Measurements from ENCODE around the gene UNC13A.

Gene UNC13A

DNA sequence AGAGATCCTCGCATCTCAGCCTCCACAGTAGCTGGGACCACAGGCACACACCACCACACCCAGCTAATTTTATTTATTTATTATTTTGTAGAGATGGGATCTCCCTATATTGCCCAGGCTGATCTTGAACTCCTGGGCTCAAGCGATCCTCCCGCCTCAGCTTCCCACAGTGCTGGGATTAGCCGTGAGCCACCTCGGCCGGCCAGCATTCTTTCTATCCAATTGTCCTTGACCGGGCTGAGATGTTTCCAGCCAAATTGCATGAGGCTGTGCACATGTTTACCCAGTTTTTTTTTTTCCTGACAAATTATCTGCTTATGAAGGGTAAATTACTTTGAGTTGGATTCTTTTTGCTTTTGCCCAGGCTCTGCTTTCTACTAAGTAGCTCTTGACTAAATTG, 28.2 kb downstream of the UNC13A start:
- DNase-seq: no peak

DNA sequence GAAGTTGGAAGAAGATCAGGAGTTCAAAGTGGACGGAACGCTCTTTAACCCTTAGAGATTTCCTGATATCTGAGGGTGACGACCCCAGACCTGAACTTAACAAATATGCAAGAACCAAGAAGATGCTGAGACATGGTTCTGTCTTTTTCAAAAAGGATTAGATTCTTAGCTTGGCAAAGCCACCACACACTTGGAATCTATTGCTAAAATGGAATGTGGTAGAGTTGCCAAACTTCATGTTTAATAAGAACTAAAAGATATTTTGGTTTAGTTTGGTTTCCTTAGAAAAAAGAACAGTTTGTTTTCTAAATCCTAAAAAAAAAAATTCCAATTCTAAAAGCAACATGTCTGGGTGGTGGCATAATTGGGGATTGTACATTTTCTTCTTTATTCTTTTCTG, 29.5 kb downstream of the UNC13A start:
- no peak for DNase-seq

DNA sequence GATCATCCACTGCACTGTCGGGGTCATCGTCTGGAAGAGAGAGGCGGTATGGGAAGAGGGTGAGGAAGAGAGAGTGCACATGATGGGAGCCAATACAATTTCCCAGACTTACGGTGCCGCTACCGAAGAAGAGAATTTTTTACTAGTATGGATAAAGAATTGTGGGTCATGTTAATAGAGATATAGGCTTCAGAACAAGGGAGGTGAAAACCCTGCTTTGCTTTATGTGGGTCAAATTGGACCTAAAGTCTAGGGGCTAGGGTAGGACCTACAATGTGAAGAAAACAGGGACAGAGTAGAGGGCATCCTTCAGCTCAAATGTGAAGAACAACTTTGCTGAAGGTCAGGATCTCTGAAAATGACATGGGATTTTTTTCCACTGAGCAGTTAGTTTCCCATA, 29.9 kb downstream of the UNC13A start:
- DNase-seq: no peak

DNA sequence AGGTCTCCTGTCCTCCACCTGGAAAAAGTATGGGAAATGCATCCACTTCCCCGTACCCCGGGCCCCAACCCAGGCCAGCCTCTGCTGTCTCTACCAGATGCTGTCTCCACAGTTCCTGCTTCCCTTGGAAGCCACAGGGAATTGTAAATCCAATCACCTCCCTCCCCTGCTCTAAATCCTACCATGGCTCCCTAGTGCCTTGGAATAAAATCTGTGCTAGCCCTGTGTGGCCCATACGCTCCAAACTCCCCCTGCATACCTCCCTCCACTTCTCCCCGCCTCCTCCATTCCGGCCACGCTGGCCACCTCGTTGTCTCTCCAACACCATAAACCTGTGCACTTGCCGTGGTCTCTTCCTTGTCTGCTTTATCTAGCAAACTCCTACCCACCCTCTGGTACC, 31.2 kb downstream of the UNC13A start:
- DNase-seq: no peak

DNA sequence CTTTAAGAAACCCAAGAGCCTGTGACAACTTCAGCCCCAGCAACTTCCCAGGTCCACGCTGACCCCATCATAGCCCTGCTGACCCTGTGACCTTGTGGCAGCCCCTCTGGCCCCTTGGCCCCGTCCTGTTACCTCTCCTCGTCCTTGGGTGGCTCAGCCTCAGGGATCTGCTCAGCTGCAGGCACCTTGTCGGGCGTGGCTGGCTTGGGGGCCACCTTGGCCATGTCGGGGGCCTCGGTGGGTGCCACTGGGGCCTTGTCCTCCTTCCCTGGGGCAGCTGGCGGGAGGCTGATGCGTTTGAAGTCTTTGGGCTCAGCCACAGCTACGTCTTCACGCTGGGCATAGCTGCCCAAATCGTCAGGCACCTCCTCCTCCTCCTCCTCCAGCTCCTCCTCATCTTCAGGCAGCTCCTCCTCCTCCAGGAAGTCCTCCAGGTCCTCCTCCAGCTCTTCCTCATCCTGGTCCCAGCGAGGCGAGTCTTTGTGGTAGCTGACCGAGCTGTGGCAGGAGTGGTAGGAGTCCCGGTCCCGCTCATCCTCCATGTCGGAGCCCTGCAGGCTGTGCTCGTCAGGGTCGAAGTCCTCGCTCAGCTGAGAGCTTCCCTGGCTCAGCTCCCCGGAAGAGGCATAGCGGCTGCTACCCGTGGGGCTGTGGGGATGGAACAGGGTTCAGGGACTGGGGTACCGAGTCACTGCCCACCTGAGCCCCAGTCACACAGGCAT, 32.2 kb downstream of the UNC13A start:
- no peak for DNase-seq

DNA sequence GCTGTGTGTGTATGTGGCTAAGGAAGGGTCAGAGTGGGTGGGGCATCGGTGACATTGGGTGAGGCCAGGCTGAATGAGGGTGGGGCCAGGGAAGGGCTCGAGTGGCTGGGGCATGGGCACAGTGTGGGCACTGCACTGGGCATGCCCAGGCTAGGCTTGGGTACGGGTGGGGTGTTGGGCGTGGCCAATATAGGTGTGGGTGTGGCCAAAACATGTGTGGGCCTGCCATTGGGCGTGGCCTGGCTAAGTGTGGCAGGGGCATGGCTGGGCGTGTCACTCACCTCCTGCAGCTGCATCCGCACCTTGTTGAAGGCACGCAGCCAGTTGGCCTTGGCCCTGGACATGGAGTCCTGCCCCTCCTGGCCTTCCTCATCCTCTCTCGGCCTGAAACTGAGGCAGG, 33.2 kb downstream of the UNC13A start:
- DNase-seq: no peak

DNA sequence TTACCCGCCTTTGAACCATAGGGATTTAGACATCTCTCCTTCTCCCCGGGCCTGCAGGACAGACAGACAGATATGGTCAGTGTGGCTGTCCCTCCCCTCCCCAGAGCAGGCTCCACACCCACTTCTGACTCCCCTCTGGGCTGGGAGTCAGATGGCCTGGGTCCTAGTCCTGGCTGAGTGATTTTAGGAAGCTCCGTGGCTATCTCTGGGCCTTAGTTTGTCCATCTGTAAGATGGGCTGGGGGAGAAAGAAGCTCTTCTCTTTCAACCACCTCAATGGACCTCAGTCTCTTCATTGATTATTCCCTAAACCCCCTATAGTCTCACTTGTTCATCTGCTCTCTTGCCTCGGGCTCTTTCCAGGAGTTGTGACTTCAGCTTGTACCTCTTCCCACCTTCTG, 35.5 kb downstream of the UNC13A start:
- no peak for DNase-seq

DNA sequence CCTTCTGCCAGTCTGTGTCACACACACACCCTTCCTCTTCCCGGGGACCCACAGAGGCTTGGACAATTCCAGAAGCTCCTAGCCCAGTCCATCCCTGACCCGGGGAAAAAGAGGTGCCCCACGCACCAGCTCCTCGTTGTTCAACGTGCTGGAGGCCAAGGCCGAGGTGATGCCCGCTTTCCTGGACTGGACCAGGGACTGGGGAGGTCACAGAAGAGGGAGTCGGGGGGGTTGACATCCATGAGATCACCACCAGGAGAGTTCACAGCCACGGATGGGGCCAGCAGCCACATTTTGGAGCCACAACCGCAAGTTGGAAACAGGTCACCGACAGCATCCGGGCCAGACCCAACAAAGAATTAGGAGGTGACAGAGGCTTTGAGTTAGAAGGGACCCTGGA, 39.4 kb downstream of the UNC13A start:
- no peak for DNase-seq

DNA sequence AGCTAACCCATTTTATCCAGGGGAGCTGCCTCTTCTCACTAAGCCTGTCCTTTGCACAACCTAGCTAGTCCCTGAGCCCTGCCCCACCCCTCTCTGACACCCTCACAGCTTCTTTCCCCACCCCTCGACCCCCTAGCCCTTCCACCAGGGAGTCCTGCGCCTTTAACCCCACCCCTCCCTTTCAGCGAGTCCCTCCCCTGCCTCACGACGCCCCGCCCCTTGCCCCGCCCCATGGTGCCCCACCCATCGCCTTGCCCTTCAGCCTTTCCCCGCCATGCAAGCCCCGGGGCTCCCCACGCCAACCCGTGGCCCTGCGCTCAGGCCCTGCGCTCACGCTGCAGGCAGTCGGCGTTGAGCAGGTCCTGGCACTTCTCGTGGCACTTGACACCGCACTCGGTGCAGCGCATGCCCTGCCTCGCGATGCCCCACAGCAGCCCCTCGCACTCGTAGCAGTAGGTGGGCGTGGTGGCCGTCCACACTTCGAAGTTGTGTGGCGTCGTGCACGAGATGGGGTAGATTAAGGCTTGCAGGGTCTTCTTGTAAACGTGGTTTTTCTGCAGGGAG, 40.0 kb downstream of the UNC13A start:
- DNase-seq: no peak

DNA sequence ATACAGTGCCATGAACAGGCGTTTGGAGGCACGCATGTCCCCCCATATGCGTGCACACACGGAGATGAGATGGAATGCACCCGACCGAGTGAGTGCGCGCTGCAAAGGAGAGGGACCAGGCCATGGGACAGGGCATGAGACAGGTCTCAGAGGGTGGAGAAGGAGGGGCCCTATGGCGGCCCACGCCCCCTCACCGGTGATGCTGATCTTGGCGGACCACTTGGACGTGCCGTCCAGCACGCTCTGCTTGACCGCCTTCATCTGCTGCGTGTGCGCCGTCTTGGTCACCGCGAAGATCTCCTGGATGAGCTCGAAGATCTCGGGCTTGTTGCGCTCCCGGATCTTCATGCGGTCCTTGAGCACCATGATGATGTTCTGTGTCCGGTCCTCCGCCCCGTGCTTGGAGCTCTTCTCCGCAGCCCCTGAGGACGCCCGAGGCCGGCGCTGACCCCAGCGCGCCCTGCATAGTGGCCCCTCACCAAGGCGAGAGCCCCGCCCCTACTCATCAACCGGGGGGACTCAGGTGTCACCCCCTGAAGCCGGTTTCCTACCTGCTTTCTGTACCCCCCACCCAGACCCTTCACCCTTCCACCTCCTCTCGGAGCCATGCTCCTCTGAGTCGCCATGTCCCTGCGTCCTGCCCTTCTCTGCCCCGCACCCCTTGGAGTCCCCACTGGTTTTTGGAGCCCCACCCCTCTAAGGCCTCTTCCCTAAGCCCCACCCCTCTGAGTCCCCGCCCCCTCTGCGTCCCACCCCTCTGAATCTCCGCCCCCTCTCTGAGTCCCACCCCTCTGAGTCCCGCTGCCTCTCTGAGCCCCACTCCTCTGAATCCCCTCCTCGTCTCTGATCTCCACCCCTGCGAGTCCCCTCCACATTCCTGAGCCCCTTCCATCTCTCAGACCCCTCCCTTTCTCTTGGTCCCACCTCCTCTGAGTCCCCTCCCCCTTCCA, 40.8 kb downstream of the UNC13A start:
- no peak for DNase-seq

DNA sequence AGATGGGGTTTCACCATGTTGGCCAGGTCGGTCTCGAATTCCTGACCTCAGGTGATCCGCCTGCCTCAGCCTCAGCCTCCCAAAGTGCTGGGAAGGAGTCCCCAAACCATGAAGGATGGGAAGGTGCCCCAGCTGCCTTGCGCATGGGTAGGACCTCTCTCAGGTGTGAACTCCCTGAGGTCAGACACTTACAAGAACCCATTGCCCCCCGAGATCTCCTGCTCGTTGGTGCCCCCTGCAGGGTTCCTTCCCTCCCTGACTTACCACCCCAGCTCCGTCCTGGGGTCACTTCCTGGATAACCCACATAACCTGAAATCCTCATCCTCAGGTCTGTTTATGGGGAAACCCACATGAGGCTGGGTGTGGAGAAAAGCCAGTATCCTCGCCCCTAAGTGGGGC, 41.7 kb downstream of the UNC13A start:
- no peak for DNase-seq

DNA sequence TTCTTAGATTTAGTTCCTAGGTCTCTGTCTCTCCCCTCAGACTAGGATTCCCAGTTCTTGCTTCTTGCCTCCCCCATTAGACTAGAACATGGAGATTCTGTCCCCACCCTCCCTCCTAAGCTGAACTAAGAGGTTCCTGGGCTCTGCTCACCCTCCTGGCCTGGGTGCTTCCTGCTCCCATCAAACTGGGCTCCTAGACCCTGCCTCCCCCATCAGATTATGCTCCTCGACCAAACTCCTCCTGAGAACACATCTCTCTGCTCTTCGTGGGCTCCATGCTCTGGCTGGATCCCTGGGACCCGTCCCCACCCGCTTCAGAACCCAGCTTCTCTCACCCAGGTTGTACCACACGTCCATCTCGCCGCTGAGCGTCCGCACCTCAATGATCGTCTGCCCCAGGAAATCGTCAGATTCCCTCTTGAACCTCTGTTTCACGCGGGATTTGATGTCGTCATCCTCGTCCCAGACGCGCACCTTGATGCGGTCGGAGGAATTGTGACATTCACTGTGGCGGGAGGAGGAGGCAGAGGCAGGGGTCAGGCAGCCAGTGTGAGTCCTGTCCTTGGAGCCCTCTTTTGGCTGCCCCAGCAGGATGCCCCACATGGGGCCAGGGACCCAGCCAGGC, 42.7 kb downstream of the UNC13A start:
- DNase-seq: no peak

DNA sequence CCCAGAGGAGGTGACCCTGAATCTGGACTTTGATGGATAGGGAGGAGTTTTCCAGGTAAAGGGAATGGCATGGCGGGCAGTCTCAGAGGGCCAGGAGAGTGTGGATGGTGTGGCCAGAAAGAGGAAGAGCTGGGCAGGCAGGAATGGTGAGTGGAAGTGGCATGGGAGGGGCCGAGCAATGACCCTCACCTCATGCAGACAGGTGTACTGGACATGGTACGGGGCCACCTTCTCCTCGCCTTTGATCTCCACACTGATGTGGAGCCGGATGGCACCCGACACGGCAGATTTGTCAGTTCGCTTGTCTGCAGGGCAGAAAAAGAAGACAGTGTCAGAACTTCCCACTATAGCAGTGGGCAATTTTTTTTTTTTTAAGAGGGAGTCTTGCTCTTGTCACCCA, 45.5 kb downstream of the UNC13A start:
- no peak for DNase-seq

DNA sequence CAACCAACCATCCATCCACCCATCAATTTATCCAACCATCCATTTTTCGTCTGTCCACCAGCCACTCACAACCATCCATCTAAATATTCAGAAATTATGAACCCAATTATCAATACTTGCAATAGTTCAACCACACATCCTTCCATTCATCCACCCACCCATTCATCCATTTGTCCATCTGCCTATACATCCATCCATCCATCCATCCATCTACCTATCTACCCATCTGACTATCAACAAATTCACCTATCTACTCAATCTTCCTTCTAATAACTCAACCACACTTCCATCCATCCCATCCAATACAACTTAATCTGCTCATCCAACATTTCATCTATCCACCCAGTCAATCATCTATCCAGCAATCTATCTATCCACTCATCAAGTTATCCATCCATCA, 46.3 kb downstream of the UNC13A start:
- DNase-seq: no peak

DNA sequence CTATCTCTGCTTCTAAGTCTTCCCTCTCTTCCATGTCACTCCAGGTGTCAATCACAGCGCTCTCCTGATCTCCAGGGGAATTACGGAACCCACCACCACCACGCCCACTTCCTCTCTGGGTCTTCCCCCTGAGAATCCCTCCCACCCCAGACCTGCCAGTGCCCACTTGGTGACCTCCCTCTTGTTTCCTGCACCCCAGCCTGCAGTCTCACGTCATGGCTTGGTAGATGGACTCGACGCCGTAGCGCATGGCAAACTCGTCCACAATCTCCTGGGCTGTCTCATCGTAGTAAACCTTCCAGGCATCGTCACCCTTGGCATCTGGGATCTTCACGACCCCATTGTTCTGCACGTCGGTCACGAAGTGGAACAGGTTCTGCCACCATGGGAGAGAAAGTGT, 47.0 kb downstream of the UNC13A start:
- no peak for DNase-seq

DNA sequence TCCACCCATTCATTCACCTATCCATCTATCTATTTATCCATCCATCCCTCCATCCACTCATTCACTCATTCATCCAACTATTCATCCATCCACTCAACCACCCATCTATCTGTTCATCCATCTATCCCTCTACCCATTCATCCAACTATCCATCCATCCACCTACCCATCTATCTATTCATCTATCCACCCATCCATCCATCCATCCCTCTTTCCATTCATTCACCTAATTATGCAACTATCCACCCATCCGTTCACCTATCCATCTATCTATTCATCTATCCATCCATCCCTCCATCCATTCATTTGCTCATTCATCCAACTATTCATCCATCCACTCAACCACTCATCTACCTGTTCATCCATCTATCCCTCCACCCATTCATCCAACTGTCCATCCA, 54.5 kb downstream of the UNC13A start:
- no peak for DNase-seq

DNA sequence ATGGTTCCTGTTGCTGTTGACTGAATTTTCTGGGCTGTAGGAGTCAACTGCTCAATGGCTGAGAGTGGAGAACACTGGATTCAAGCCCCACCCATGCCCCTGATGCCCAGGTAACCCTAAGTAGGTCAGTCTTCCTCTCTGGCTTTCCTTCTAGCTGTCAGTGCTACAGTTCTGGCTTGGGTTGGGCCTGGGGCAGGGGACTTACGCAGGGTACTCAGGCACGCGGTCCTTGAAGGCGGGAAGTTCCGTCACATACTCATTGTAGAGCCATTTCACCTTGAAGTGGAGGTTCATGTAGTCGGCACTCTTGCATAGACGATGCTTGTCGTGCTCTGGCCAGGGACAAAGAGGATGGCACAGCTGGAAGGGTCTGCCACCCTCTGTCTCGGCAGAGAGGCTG, 55.6 kb downstream of the UNC13A start:
- DNase-seq: no peak

DNA sequence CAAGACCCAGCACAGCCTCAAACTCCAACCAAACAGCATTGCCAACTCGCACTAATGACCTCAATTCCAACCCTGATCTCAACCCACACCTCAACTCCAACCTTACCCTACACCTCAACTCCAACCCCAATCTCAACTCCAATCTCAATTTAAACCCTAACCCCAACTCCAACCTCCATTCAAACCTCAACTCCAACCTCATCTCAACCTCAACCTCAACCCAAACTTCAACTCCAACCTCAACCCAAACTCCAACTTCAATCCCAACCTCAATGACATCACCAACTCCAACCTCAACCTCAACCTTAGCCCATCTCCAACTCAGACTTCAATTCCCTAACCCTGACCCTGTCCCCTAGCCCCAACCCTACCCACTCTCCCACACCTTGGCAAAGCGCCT, 58.4 kb downstream of the UNC13A start:
- DNase-seq: no peak

DNA sequence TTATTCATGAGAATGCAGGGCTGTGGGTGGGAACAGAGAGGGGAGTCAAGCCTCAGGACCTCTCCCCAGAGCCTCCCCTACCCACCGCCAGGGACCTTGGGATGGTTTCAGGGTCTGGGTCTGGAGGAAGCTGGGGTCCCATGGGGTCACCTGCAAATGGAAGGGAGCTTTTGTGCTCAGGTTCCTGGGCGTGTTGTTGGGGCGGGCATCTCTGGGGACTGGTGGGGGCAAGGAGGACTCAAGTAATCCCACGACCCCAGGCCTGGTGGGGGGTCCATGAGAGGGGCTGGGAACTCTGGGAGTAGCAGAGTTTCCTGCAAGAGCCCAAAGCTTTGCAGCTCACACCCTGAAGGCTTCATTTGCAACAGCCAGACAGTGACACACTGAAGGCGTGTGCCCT, 60.2 kb downstream of the UNC13A start:
- DNase-seq: no peak

DNA sequence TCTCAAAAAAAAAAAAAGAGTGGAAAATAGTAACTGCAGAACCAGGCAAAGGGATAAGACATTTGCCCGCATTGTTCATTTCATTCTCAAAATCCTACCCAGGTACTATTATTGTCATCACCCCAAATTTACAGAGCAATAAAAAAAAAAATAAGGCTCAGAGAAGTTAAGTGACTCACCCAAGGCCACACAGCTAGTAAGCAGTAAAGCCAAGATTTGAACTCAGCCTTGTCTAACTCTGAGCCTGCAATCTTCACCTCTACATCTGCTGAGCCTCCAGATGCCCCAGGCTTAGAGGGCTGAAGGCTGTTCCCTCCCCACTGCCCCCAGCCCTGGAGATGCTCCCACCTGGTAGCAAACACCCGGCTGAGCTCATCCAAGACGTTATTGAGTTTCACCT, 61.0 kb downstream of the UNC13A start:
- no peak for DNase-seq

DNA sequence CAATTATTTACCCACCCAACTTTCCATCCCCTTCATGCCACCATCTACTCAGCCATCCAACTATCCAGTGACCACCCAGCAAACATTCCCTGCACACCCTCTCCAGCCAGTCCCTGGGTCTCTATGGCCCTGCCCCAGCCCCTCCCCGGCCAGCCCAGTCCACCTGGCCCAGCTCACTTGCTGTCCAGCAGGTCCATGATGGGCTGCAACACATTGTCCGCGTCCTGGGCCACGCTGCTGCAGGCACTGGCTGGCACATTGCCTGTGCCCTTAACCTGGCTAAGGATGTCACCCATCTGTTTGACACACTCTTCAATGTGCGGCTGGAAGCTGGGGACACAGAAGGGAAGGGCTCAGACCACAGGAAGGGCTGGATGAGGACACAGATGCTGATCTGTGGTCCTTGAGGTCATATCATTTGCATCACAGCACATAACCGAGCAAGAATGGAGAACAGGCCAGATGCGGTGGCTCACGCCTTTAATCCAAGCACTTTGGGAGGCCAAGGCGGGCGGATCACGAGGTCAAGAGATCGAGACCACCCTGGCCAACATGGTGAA, 61.6 kb downstream of the UNC13A start:
- no peak for DNase-seq

DNA sequence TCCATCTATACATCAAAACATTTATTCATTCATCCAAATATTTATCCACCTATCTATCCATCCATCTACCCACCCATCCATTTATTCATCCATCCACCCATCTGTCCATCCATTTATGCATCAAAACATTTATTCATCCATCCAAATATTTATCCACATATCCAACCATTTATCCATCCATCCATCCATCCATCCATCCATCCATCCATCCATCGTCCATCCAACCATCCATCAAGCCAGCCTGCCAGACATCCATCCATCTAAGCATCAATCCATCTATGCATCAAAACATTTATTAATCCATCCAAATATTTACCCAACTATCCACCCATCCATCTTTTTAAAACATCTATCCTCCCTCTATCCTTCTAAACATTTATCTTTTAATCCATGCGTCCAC, 62.2 kb downstream of the UNC13A start:
- DNase-seq: no peak

DNA sequence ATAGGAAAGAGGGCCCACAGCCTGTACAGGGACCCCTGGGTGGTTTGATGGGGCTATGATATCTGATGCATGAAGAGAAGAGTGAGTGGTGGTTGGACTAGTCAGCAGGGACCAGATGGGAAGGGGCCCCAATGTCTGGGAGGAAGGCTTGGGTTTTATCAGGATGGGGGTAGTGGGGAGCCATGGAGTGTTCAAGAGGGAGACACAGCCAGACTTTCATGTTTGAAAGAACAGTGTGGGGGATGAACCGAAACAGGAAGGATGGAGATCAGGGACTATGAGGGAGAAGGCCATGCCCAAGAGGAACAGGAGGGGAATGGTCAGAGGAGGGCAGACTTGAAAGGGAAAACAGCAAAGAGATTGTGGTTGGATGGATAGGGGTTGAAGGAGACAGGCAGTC, 63.1 kb downstream of the UNC13A start:
- no peak for DNase-seq
